Measurements from ENCODE around the gene F7.
"Not testable (repeated sequence)": the region's sequence is repeated elsewhere in the genome, so short reads cannot be mapped to it uniquely, and the experiment has no call there.

Gene F7

DNA sequence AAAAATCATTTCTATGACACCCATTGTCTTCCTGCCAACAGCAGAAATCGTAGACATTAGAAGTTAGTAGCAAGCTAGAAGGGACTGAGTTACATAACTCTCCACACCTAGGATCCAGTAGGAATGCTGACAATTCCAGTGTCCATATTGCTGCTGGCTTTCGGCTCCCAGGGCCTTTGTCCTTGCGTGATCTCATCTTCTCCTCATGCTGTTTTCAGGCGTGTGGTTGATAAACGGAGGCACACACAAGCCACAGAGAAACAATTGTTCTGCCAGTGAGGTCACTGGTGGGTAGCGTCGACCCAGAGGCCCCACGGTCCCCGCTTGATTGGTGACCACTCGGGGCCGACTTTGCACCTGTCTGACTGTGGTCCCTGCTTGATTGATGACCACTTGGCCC is 31.6 kb upstream of the F7 start:
- DNase-seq = no peak

DNA sequence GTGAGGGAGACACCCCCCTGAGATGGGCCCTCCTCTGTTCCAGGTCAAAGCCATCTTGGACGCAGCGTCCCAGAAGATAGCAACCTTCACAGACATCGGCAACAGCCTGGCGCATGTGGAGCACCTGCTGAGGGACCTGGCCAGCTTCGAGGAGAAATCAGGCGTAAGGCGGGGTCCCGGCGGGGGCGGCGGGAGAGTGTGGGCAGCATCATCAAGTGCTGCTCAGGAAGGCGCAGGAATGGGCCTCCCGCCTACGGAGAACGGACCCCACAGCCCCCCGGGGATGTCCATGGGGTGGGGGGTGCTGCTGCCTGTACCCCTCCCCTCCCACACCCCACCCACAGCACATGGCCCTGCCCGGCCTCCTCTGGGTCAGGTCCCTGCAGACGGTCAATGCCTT is 31.2 kb upstream of the F7 start:
- no peak for DNase-seq

DNA sequence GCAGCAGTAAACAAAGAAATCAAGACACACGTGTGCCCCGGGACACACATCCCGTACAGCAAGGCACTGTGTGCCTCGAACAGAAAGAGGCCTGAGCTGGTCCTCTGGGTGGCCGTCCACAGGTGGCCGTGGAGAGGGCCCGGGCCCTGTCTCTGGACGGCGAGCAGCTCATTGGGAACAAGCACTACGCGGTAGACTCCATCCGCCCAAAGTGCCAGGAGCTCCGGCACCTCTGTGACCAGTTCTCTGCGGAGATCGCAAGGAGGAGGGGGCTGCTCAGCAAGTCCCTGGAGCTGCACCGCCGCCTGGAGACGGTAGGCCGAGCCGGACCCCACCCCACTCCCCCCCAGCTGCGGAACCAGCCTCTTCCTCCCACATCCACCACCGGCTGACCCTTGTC is 30.7 kb upstream of the F7 start:
- DNase-seq = no peak

DNA sequence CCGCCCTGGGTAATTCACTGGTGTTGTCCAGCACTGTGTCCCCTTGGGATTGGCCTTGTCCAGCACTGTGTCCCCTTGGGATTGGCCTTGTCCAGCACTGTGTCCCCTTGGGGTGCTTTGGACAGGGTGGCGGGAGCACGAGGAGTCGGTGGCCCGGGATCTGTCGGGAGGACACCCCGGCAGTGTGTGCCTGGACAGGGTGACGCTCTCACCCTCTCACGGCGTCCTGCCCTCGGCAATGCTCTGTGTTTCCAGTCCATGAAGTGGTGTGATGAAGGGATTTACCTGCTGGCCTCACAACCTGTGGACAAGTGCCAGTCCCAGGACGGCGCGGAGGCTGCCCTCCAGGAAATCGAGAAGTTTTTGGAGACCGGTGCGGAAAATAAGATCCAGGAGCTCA is 29.9 kb upstream of the F7 start:
- DNase-seq = no peak

DNA sequence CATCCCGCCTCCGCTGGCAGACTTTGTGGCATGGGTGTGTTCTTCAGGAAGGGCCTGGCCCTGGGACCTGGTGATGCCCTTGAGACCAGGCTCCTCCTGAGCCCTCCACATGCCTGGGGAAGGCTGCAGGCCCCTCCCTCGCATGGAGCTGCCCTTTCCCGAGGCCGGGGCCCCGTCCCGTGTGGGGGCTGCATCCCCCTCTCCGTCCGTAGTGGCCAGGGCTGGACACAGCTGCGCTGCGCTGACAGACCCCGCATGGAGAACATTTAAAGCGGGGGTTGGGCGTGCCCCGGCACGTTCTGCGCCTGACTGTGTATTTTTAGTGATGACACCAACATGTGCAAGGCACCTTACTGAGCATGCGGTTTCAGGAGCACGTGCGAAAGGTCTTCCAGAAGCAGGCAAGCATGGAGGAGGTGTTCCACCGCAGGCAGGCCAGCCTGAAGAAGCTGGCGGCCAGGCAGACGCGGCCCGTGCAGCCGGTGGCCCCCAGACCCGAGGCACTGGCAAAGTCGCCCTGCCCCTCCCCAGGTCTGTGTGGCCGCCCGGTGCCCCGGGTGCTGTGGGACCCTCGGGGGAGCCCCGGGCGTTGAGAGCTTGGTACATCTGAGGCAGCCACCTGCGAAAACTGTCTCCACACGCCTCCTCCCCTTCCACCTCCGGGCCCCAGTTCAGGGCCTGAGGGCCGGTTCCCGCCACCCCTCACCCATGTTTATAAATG is 28.8 kb upstream of the F7 start:
- no peak for DNase-seq

GRCh38 chr13:113077566-113077952 is 28.0 kb upstream of the F7 start:
- no peak for DNase-seq

GRCh38 chr13:113077953-113078901 is 27.4 kb upstream of the F7 start:
- no peak for DNase-seq

- no peak for DNase-seq
These were observed 26.4 kb upstream of the F7 start for GRCh38 chr13:113078902-113079780.

- not testable (repeated sequence) for DNase-seq
These were observed 25.9 kb upstream of the F7 start for GRCh38 chr13:113079781-113080080.

- no peak for DNase-seq
These were observed 25.2 kb upstream of the F7 start for GRCh38 chr13:113080361-113080831.

GRCh38 chr13:113080901-113081521 is 24.6 kb upstream of the F7 start:
- DNase-seq = no peak

GRCh38 chr13:113082198-113083021 is 23.2 kb upstream of the F7 start:
- no peak for DNase-seq

GRCh38 chr13:113083022-113083373 is 22.6 kb upstream of the F7 start:
- DNase-seq = no peak

GRCh38 chr13:113083402-113084061 is 22.1 kb upstream of the F7 start:
- peak; percentile 51 for DNase-seq

DNA sequence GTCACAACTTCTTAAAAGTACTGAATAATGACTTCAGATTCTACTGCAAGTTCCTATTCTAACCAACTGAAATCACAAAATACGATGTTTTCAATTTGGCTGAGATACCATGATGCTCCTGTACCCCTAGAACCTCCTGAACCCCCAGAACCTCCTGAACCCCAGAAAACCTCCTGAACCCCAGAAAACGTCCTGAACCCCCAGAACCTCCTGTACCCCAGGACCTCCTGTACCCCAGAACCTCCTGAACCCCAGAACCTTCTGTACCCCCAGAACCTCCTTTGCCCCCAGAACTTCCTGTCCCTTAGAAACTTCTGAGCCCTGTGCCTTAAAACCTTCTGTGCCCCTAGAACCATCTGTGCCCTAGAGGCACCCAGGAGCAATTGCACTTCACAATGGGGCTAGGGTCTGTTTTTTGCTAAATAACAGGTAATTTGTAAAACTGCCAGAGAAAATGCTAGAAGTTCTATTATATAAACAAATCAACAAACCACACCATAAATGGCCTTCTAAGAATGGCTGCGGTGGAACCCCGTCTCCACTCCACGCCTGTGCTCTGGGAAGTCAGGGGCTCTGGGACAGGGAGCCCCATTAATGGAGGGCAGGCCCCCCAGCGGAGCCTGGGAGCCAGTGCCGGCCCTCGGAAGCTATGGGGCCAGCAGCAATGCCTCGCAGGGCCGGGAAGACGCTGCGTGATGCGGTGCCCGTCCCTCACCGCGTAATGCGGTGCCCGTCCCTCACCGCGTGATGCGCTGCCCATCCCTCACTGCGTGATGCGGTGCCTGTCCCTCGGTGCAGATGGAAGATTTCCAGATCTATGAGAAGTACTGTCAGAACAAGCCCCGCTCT is 21.3 kb upstream of the F7 start:
- no peak for DNase-seq

DNA sequence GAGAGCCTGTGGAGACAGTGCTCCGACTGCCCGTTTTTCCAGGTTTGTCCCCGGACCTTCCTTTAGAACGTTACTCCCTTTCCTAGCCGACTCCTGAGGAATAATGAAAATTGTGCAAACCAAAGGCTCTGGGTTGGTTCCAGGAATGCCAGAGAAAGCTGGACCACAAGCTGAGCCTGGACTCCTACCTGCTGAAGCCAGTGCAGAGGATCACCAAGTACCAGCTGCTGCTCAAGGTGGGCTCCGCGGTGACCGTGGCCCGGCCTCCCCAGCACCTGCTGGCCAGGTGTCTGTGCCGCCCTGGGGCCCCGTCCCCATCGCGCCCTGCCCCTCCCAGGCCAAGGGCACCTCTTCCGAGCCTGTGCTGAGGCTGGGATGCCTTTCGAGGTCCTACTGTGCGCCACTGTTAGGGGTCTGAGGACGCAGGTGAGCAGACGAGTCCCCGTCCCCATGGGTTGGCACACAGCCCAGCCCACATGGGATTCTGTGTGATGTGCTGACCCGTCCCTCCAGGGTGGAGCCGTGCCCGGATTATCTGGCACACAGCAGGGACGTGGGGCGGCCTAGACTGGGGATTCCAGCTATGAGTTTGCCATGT is 20.5 kb upstream of the F7 start:
- DNase-seq = no peak

GRCh38 chr13:113086031-113086750 is 19.4 kb upstream of the F7 start:
- DNase-seq = no peak

DNA sequence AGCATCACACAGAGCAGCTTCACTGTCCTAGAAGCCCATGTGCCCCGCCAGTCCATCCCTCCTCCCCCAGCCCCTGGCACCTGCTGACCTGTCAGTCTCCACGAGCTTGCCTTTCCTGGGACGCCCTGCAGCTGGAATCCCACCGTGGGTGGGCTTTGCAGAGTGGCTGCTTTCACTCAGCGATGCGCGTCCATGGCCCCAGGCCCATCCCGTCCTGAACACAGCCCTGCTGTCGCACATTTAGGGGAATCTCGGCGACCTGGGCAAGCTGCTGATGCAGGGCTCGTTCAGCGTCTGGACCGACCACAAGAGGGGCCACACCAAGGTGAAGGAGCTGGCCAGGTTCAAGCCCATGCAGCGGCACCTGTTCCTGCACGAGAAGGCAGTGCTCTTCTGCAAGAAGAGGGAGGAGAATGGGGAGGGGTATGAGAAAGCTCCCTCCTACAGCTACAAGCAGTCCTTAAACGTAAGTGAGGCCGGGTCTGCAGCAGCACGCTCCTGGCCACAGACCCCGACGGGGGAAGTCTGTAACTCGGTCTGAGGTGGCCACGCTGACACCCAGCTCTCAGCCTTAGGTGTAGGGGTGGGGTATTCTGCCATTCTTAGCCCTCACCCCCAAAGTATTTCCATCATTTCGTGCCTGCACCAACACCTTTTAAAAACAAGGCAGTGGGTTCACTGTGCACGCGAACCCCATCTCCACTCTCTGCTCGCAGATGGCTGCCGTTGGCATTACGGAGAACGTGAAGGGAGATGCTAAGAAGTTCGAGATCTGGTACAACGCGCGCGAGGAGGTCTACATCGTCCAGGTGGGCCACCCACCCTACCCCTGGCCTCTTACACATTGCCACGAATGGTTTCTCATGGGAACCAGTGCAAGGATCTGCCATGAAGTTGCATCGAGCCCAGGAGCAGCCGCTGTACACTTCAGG is 18.3 kb upstream of the F7 start:
- DNase-seq = no peak
